Stimulated activated CD4-positive, alpha-beta T cell treated with anti-CD3 and anti-CD28 coated beads, Interleukin-2, amount 100 ng/mL, for 4 hours (primary cell): Measurements from ENCODE around the gene PPP1R3E.
A peak's percentile ranks its signal among the peaks of the same experiment; 100 is the strongest.
"Not testable (repeated sequence)": the region's sequence is repeated elsewhere in the genome, so short reads cannot be mapped to it uniquely, and the experiment has no call there.

ENCODE experiments used
- DNase-seq: peaks from one replicate; pipeline ENCODE4 v3.0.0-alpha.2; 2020; ENCODE audit warnings: low read depth

The PPP1R3E gene

GRCh38 chr14:23297611-23298277, 4.9 kb downstream of the PPP1R3E start:
- no peak for DNase-seq

DNA sequence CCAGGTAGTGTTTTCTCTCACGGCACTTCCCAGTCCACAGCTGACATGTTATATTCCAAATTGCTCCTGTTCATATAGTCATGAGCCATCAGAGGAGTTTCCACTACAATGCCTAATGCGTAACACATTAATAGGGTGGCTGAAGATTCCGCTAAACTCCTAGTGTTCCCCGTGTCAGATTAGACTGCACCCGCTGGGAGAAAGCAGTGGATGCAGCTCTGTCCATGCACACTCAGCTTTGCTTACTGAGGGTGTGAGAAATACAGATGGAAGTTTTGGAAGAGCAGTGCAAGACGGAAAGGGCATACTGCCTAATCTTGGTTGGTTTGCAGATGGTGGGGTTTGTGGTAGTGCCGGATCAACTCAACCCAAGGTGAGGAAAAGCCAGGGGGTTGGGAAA, 5.6 kb downstream of the PPP1R3E start:
- DNase-seq, result no peak

DNA sequence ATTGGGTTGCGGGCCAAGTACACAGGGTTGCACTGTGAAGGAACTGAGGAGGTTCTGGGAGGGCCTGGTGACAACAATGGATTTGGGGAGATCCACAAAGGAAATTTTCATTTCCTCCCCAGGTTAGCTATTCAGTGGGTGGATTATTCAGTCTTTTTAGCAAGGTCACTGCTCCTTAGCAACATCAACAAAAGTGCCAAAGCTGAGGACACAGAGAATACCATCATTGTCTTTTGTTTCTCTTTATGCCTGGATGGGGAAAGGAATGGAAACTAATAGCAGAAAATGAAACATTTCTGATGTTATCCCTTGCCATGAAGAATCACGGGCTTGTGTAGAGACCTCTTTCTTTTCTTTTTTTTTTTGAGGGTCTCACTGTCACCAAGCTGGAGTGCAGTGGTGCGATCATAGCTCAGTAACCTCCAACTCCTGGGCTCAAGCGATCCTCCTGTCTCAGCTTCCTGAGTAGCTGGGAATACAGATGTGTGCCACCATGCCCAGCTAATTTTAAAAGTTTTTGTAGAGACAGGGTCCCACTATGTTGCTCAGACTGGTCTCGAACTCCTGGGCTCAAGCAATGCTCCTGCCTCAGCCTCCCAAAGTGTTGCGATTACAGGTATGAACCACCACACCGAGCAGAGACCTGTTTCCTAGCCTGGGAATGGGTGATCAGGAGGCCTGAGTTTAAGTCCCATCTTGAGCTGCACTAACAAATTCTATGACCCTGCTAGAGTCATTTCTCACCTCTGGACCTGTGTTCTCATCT, 6.5 kb downstream of the PPP1R3E start:
- no peak for DNase-seq

DNA sequence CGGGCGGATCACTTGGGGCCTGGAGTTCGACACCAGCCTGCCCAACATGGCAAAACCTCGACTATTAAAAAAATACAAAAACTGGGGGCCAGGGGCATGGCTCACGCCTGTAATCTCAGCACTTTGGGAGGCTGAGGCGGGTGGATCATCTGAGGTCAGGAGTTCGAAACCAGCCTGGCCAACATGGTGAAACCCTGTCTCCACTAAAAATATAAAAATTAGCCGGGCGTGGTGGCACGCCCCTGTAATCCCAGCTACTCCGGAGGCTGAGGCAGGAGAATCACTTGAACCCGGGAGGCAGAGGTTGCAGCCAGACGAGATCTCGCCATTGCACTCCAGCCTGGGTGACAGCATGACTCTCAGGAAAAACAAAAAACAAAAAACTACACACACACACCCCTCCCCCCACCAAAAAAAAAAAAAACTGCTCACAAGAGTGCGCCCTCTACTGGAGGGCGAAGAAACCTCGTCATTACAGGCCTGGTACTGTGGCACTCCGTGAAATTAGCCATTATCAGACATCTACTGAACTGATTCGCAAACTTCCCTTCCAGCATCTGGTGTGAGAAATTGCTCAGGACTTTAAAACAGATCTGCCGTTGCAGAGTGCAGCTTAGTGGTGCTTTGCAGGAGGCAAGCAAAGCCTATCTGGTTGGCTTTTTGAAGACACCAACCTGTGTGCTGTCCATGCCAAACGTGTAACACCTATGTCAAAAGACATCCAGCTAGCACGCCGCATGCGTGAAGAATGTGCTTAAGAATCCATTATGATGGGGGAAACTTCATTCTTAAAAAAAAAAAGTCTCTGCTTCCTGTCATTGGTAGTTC, 7.7 kb downstream of the PPP1R3E start:
- peak; percentile 37 for DNase-seq

GRCh38 chr14:23286902-23287479, 15.7 kb downstream of the PPP1R3E start:
- no peak for DNase-seq

DNA sequence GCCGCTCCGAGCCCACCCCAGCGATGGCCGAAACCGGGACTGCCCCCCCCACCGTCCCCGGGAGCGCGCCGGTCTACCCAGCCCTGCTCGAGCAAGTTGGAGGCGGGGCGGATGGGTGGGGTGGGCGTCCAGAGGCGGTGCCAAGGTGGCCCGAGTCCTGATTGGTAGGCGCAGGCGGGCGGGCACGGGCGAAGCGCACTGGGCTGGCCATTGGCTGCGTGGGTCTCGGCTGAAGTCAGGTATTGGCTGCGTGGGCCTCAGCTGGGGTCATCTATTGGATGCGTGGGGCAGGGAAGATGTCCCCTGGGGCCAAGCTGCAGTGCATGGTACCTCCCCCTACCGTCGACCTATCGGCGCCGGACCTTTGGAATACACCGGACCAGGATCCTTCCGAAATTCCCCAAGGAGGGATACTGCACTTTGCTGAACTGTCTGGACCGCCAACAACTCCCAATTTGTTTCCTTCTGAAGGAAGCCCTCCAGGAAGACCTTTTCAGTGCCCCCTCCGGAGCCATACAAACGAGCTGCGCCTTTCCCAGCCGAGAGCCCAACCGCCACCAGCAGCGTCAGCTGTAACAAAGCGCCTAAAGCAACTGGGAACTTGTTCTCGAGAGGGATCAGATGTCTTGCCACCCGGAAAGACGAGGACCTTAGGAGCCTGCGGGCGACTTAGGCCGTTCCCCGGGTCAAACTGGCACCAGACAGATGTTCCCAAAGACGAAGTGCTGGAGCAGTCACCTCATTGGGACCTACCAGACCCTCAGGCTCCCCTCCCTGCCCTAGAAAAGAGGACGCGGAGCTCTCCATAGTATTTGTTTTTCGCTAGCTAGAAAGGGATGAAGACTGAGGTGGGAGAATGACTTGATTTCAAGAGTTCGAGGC, 16.4 kb downstream of the PPP1R3E start, which contains the start of gene HOMEZ:
Gene HOMEZ (minus strand): TSS at position 113 of the 882 bp plus-strand sequence. CDS start 180 bp downstream, outside the sequence.
- DNase-seq, result peak; percentile 95

DNA sequence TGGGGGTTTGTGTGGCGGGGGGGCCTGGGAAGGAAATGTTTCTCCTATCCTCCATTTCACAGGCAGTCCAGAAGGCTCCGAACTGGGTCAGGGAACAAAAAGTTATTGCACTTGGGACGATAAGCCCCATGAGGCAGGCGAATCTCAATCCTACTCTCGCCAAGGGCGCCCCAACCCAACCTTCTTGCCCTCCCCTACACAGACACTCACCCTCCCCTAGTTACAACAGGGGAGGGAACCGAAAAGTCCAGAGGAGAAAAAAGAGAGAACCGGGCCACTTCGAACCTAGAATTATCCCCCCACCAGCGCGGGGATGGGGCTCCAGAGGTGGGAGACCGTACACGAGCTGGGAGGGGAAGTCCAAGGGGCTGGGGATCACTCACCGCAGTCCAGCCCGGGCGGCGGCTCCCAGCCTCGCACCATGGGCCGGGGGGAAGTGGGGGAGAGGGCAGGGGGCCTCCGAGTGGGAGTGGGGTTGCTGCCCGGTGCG, 17.1 kb downstream of the PPP1R3E start:
- no peak for DNase-seq

- DNase-seq, result no peak
Measured at GRCh38 chr14:23284654-23285529, 17.8 kb downstream of the PPP1R3E start.

DNA sequence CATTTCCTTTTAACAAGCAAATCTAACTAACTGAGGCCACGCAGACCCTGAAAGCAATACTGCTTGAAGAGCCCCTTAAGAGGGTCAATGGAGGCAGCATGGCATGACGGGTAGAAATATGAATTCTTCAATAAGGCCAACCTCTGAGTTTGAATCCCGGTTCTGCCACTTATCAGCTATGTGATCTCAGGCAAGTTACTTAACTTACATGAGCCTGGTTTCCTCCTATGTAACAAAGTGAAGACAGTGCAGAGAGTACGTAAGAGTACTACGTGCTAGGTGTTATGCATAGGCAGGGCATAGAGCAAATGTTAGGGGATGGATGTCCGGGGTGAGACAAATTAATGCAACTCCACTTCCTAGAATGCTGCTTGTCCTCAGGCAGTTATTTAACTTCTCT, 21.4 kb downstream of the PPP1R3E start:
- no peak for DNase-seq

GRCh38 chr14:23277928-23278327, 24.7 kb downstream of the PPP1R3E start:
- not testable (repeated sequence) for DNase-seq

- DNase-seq, result no peak
Measured at GRCh38 chr14:23277189-23277588, 25.5 kb downstream of the PPP1R3E start.

- DNase-seq, result no peak
Measured at GRCh38 chr14:23275412-23275811, 27.2 kb downstream of the PPP1R3E start.

DNA sequence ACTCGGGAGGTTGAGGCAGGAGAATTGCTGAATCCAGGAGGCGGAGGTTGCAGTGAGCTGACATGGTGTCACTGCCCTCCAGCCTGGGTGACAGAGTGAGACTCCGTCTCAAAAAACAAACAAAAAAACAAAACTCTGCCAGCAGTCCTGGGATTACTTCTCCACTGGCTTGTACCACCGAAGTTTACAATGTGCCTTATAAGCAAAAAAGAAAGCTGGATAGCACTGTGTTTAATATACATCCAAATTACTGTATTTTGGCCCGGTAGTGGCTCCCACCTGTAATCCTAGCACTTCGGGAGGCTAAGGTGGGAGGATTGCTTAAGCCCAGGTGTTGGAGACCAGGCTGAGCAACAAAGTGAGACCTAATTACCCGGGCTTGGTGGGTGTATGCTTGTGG, 33.5 kb downstream of the PPP1R3E start:
- DNase-seq, result no peak

- DNase-seq, result not testable (repeated sequence)
Measured at GRCh38 chr14:23260849-23261248, 41.8 kb downstream of the PPP1R3E start.

- DNase-seq, result no peak
Measured at GRCh38 chr14:23259426-23259825, 43.2 kb downstream of the PPP1R3E start.

DNA sequence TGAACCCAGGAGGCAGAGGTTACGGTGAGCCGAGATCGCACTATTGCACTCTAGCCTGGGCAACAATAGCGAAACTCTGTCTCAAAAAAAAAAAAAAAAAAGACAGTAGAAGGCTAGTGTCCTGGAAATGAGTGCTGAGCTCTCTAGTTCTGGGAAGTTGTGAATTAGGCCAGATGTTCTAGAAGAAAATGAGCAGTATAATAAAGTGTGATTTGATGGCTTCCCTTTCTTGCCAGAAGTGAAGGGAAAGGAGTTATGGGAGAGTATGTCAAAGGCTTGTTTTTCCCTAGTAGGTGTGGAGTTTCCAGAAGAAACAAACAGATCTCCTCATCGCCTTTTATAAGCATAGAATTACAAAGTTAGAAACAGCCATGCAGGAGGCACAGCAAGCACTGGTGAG, 44.4 kb downstream of the PPP1R3E start:
- no peak for DNase-seq

DNA sequence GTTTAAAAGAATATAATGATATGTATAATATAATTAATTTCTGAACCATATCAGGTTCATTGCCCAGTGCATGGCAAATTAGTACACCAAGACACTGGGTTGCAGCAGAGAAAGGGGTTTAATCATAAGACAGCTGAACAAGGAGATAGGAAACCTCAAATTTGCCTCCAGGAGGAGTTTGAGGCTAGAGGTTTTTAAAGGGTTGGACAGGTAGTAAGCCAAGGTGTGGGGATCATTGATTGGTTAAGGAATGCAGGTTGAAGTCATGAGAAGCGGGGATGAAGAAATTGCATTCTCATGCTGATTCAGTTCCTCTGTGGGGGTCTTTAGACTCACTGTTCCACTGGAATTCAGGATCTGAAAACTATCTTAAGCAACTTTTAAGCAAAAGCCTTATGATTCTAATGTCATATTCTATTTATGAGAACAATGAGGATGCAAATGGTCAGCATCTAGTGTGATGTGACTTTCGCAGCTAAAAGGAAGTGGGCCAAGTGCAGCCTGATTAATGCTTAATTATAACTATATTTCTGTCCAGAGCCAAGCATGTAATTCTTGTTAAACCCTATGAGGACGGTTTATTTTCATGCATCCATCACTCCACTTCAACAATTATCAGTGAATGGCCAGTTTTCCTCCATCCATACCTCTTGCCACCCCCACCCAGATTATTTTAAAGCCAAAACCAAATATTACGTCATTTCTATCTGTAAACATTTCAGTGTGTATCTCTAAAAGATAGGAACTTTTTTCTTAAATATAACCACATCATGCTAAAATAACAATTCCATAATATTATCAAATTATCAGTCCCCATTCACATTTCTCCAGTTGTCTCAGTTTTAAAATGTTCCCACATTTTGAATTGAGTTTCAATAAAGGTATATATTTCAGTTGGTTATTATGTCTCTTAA, 50.0 kb downstream of the PPP1R3E start:
- DNase-seq, result no peak

- DNase-seq, result no peak
Measured at GRCh38 chr14:23252006-23252405, 50.7 kb downstream of the PPP1R3E start.

DNA sequence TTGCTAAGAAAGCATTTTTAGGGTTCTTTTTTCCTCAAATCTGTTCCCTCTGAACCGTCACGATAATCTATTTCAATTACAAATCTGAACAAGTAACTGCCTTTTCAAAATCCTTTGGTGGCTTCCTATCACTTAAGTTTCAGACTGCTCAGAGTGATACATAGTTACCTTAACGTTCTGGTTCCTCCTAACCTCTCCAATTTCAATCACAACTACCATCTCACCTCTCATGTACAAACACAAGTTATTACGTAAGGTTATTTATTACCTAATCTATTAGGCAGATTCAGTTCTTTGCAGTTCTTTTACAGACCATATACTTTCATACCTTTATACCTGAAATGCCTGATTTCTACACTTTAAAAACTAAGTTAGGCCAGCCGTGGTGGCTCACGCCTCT, 52.8 kb downstream of the PPP1R3E start:
- no peak for DNase-seq
